Measurements from ENCODE around the gene HDLBP. TPM values are rescaled to one million over a fixed set of nuclear protein-coding genes. Genes with fewer than 3 reads are reported as not detected.
"Not testable (repeated sequence)": the region's sequence is repeated elsewhere in the genome, so short reads cannot be mapped to it uniquely, and the experiment has no call there.

Gene HDLBP
- total RNA-seq, 1 donor from 2014 or later: 216 TPM

- peaks cover 5% of the 10 kb centered on the region for H3K36me3 Mint-ChIP-seq (ENCODE audit: unreplicated experiment)
These were observed 8.3 kb upstream of the HDLBP start for GRCh38 chr2:241323778-241324177.

GRCh38 chr2:241321886-241322285 lies 6.4 kb upstream of the HDLBP start:
- TF ChIP-seq CTCF (IDR thresholded peaks at IDR 0.05; ENCODE audit: partially characterized antibody, unreplicated experiment): no peak
- Mint-ChIP-seq H3K9me3 (ENCODE audit: unreplicated experiment) (no peaks in the 10 kb centered on the region), H3K4me1 (ENCODE audit: low read depth, unreplicated experiment) (peaks cover 39% of the 10 kb centered on the region), H3K36me3 (ENCODE audit: unreplicated experiment) (peaks cover under 1% of the 10 kb centered on the region), H3K27ac (ENCODE audit: unreplicated experiment) (no peak overlapping the region), H3K27me3 (ENCODE audit: unreplicated experiment) (peaks cover 2% of the 10 kb centered on the region), H3K4me3 (ENCODE audit: unreplicated experiment) (no peak overlapping the region)
- DNase-seq: no peak

More at GRCh38 chr2:241323778-241324177, 8.3 kb upstream of the HDLBP start:
- no peak for DNase-seq
- H3K27ac Mint-ChIP-seq (ENCODE audit: unreplicated experiment): no peak overlapping the region
- no peak for TF ChIP-seq CTCF (IDR thresholded peaks at IDR 0.05; ENCODE audit: partially characterized antibody, unreplicated experiment)
- no peak overlapping the region for H3K4me3 Mint-ChIP-seq (ENCODE audit: unreplicated experiment)
- H3K9me3 Mint-ChIP-seq (ENCODE audit: unreplicated experiment): peaks cover 1% of the 10 kb centered on the region
- H3K27me3 Mint-ChIP-seq (ENCODE audit: unreplicated experiment): no peaks in the 10 kb centered on the region
- peaks cover 26% of the 10 kb centered on the region for H3K4me1 Mint-ChIP-seq (ENCODE audit: low read depth, unreplicated experiment)

- no peak for TF ChIP-seq CTCF (IDR thresholded peaks at IDR 0.05; ENCODE audit: partially characterized antibody, unreplicated experiment)
- Mint-ChIP-seq H3K27me3 (ENCODE audit: unreplicated experiment) (peaks cover 4% of the 10 kb centered on the region), H3K36me3 (ENCODE audit: unreplicated experiment) (no peaks in the 10 kb centered on the region), H3K4me1 (ENCODE audit: low read depth, unreplicated experiment) (peaks cover 41% of the 10 kb centered on the region), H3K27ac (ENCODE audit: unreplicated experiment) (peak overlapping the region; percentile 57), H3K4me3 (ENCODE audit: unreplicated experiment) (peak overlapping the region; percentile 55), H3K9me3 (ENCODE audit: unreplicated experiment) (peaks cover 3% of the 10 kb centered on the region)
- DNase-seq: no peak
These were observed 5.6 kb upstream of the HDLBP start for GRCh38 chr2:241321033-241321432.

- peaks cover 41% of the 10 kb centered on the region for H3K4me1 Mint-ChIP-seq (ENCODE audit: low read depth, unreplicated experiment)
- TF ChIP-seq CTCF (IDR thresholded peaks at IDR 0.05; ENCODE audit: partially characterized antibody, unreplicated experiment): no peak
- H3K36me3 Mint-ChIP-seq (ENCODE audit: unreplicated experiment): no peaks in the 10 kb centered on the region
- no peak overlapping the region for H3K27ac Mint-ChIP-seq (ENCODE audit: unreplicated experiment)
- peak overlapping the region; percentile 51 for H3K4me3 Mint-ChIP-seq (ENCODE audit: unreplicated experiment)
- no peak for DNase-seq
- H3K27me3 Mint-ChIP-seq (ENCODE audit: unreplicated experiment): peaks cover 5% of the 10 kb centered on the region
- peaks cover 3% of the 10 kb centered on the region for H3K9me3 Mint-ChIP-seq (ENCODE audit: unreplicated experiment)
These were observed 4.9 kb upstream of the HDLBP start for GRCh38 chr2:241320394-241320793.

- not testable (repeated sequence) for H3K27ac Mint-ChIP-seq (ENCODE audit: unreplicated experiment); H3K27me3 Mint-ChIP-seq (ENCODE audit: unreplicated experiment); H3K36me3 Mint-ChIP-seq (ENCODE audit: unreplicated experiment); DNase-seq; H3K9me3 Mint-ChIP-seq (ENCODE audit: unreplicated experiment)
- Mint-ChIP-seq H3K4me3 (ENCODE audit: unreplicated experiment) (peak overlapping the region; percentile 93), H3K4me1 (ENCODE audit: low read depth, unreplicated experiment) (peaks cover 38% of the 10 kb centered on the region)
These were observed 3.4 kb upstream of the HDLBP start for GRCh38 chr2:241318830-241319229.

Data from glutamatergic neuron (in vitro differentiated cells).